Endothelial cell of umbilical vein (primary cell): Measurements from ENCODE around the gene INTS6L. TPM values are rescaled to one million over a fixed set of nuclear protein-coding genes. Genes with fewer than 3 reads are reported as not detected.
A peak's percentile ranks its signal among the peaks of the same experiment; 100 is the strongest.

Experiments
- BruUV-seq: library from RNA; stranded (reverse); fragments of 400-500 nt; replicated peaks from 2 replicates; lab custom pipeline; 2021; lab: Mats Ljungman, UMichigan
- CTCF ChIA-PET: fragments of 300-600, 350-600 bp; sonication (Branson Sonifier 250); formaldehyde crosslinking; loops from one replicate; lab custom pipeline; 2021; ENCODE audit warnings: antibody characterized with exemption, inconsistent platforms; lab: Charles Lee
- POLR2A ChIA-PET: fragments of 300-600, 350-600 bp; sonication (Branson Sonifier 250); formaldehyde crosslinking; loops from one replicate; lab custom pipeline; 2021; ENCODE audit warnings: antibody characterized with exemption, inconsistent platforms; lab: Charles Lee
- DNase-seq: peaks from one replicate; pipeline ENCODE4 v3.0.0-alpha.2; 2011; ENCODE audit warnings: low read depth, low spot score
- FAIRE-seq: peaks from 2 replicates; lab custom pipeline; 2011; peaks lifted over from hg19 to GRCh38; lab: Jason Lieb, UNC
- H2AFZ ChIP-seq: 2 replicates; pipeline ENCODE4 v1.6.0; 2012; ENCODE audit warnings: low read depth, low read length, control low read depth, inconsistent platforms
- H3K27ac ChIP-seq: 2 replicates; pipeline ENCODE4 v1.5.1; 2011; ENCODE audit warnings: low read depth, mild to moderate bottlenecking, control low read depth, low read length, moderate library complexity; ENCODE audit not compliant: insufficient read depth
- H3K27me3 ChIP-seq, 2 experiments: 2 replicates each; pipeline versions ENCODE4 v1.6.0 to v1.6.1; 2011; ENCODE audit warnings: low read length in 2 of 2, mixed read lengths in 1 of 2; ENCODE audit not compliant: control insufficient read depth in 2 of 2, insufficient read depth in 2 of 2
- H3K36me3 ChIP-seq, 2 experiments: 2 replicates in 1 of 2; 3 replicates in 1 of 2; pipeline ENCODE4 v1.5.1; 2011; ENCODE audit warnings: low read length in 2 of 2, mild to moderate bottlenecking in 1 of 2, moderate library complexity in 1 of 2; ENCODE audit not compliant: control insufficient read depth in 2 of 2, insufficient read depth in 2 of 2; ENCODE audit errors: extremely low read depth in 1 of 2
- H3K4me1 ChIP-seq: 3 replicates; pipeline ENCODE4 v1.5.1; 2011; ENCODE audit warnings: mild to moderate bottlenecking, low read length; ENCODE audit not compliant: control insufficient read depth, insufficient read depth; ENCODE audit errors: extremely low read depth
- H3K4me2 ChIP-seq: 2 replicates; pipeline ENCODE4 v1.6.1; 2011; ENCODE audit warnings: low read length, control low read depth, mixed read lengths; ENCODE audit not compliant: insufficient read depth
- H3K4me3 ChIP-seq, 3 experiments: fragments of 200-600 bp in 1 of 3; sonication (generic), shearing (Covaris generic) in 1 of 3; replicated peaks in 1 of 3; 2 replicates each; pipeline ENCODE4 v1.5.1; 2011 to 2016; ENCODE audit warnings: control low read depth in 3 of 3, low read length in 3 of 3, mild to moderate bottlenecking in 2 of 3, inconsistent platforms in 1 of 3, low read depth in 1 of 3, moderate library complexity in 1 of 3; ENCODE audit not compliant: insufficient read depth in 1 of 3
- H3K79me2 ChIP-seq: 2 replicates; pipeline ENCODE4 v1.6.0; 2012; ENCODE audit warnings: low read length, inconsistent platforms; ENCODE audit not compliant: control insufficient read depth, insufficient read depth
- H3K9ac ChIP-seq: replicated peaks from 2 replicates; pipeline ENCODE3; 2011; ENCODE audit warnings: low read length, control low read depth; ENCODE audit not compliant: insufficient read depth; ENCODE audit errors: extremely low read depth
- H3K9me1 ChIP-seq: replicated peaks from 3 replicates; pipeline ENCODE4 v1.6.0; 2011; ENCODE audit warnings: mild to moderate bottlenecking, low read length; ENCODE audit not compliant: control insufficient read depth, insufficient read depth; ENCODE audit errors: extremely low read depth
- H3K9me3 ChIP-seq: replicated peaks from 2 replicates; pipeline ENCODE4 v1.5.1; 2012; ENCODE audit warnings: low read length, inconsistent platforms; ENCODE audit not compliant: control insufficient read depth, insufficient read depth
- H4K20me1 ChIP-seq: replicated peaks from 2 replicates; pipeline ENCODE3; 2011; ENCODE audit warnings: mild to moderate bottlenecking, low read length; ENCODE audit not compliant: control insufficient read depth, insufficient read depth; ENCODE audit errors: extremely low read depth
- CTCF ChIP-seq, 2 donors: IDR thresholded peaks; 1 replicate in 1 of 2; 2 replicates in 1 of 2; pipeline ENCODE4 v1.5.1; 2011; ENCODE audit warnings: low read length in 2 of 2, mild to moderate bottlenecking in 2 of 2, moderate library complexity in 2 of 2, control low read depth in 1 of 2, inconsistent platforms in 1 of 2, low read depth in 1 of 2; ENCODE audit not compliant: insufficient read depth in 1 of 2; ENCODE audit errors: extremely low read depth in 1 of 2
- EZH2 ChIP-seq: IDR thresholded peaks from 2 replicates; pipeline ENCODE4 v1.6.1; 2012; ENCODE audit warnings: borderline replicate concordance, low read depth, mild to moderate bottlenecking, moderate library complexity, low read length, inconsistent platforms; ENCODE audit not compliant: severe bottlenecking
- FOS ChIP-seq: IDR thresholded peaks from 2 replicates; pipeline ENCODE4 v1.6.1; 2011; ENCODE audit warnings: mild to moderate bottlenecking, low read length, moderate library complexity, borderline replicate concordance; ENCODE audit not compliant: insufficient read depth
- GATA2 ChIP-seq: IDR thresholded peaks from 2 replicates; pipeline ENCODE4 v1.7.0; 2011; ENCODE audit warnings: low read depth, mild to moderate bottlenecking, moderate library complexity, mixed read lengths, low read length; ENCODE audit not compliant: insufficient read length, insufficient read depth
- JUN ChIP-seq: IDR thresholded peaks from 2 replicates; pipeline ENCODE4 v1.6.1; 2011; ENCODE audit warnings: borderline replicate concordance, low read depth; ENCODE audit not compliant: insufficient read length, insufficient read depth
- MAX ChIP-seq: IDR thresholded peaks from 2 replicates; pipeline ENCODE4 v1.6.1; 2011; ENCODE audit not compliant: insufficient read depth, insufficient read length
- MYC ChIP-seq: IDR thresholded peaks from one replicate; pipeline ENCODE4 v1.6.1; 2011; ENCODE audit warnings: mild to moderate bottlenecking, low read depth, low read length
- POLR2A ChIP-seq: IDR thresholded peaks from 2 replicates; pipeline ENCODE4 v1.6.1; 2012; ENCODE audit warnings: low read depth, mild to moderate bottlenecking, control low read depth, low read length
- POLR2AphosphoS5 ChIP-seq: IDR thresholded peaks from 2 replicates; pipeline ENCODE4 v1.6.1; 2012; ENCODE audit warnings: low read depth, mild to moderate bottlenecking, control low read depth, low read length, moderate library complexity; ENCODE audit not compliant: insufficient read depth
- dilution Hi-C: fragments of 300-500 bp; cut with MboI; formaldehyde crosslinking; loops from one replicate; pipeline ENCODE4 v1.15.0; 2019; ENCODE audit warnings: low sequenced_read_pairs; ENCODE audit not compliant: extremely low pct_ligation_motif_present
- intact Hi-C: fragments of 100-400 bp; cut with micrococcal nuclease; formaldehyde crosslinking; loops from one replicate; pipeline ENCODE4 v1.10.0; 2022
- polyA plus RNA-seq, 4 experiments: library from polyadenylated mRNA; depleted of rRNA in 3 of 4; stranded (reverse) in 3 of 4; unstranded in 1 of 4; fragments of >200 nt; gene quantifications; 2 replicates each; pipeline versions ENCODE4 v1.2.1 to v1.2.3, GENCODE V29; 2011 to 2012; ENCODE audit warnings: missing spikeins in 1 of 4
- total RNA-seq: library from RNA; stranded (reverse); gene quantifications from 2 replicates; pipeline ENCODE4 v1.2.3, GENCODE V29; 2021

Gene INTS6L
- total and polyA plus RNA-seq, 2 donors (not counting 3 experiments of a cell fraction or from before 2014, with no cell fraction given) = 5.2 to 7.5 TPM

GRCh38 chrX:135535077-135535940, 14.8 kb downstream of the INTS6L start:
- CTCF ChIA-PET = no interaction called here

GRCh38 chrX:135536877-135537276, 16.4 kb downstream of the INTS6L start:
- CTCF ChIA-PET = no interaction called here

More at GRCh38 chrX:135535077-135535940, 14.8 kb downstream of the INTS6L start:
- Histone ChIP-seq H3K9ac (no peak overlapping the region), H3K4me1 (no peaks in the 10 kb centered on the region), H2AFZ (no peak overlapping the region), H3K27ac (no peak overlapping the region), H4K20me1 (no peaks in the 10 kb centered on the region), H3K4me2 (no peak overlapping the region), H3K9me1 (no peaks in the 10 kb centered on the region), H3K27me3 (no peaks in the 10 kb centered on the region), H3K9me3 (no peaks in the 10 kb centered on the region), H3K36me3 (no peaks in the 10 kb centered on the region), H3K79me2 (no peaks in the 10 kb centered on the region), H3K4me3 (no peak overlapping the region)
- peak; percentile 63 for FAIRE-seq
- no peak for DNase-seq
- BruUV-seq = no TSS peak
- TF ChIP-seq POLR2A (no peak), JUN (no peak)
- POLR2A ChIA-PET = no interaction called here
- intact Hi-C loops (no loop called here), dilution Hi-C loops (no loop called here)

More at GRCh38 chrX:135536877-135537276, 16.4 kb downstream of the INTS6L start:
- Histone ChIP-seq H3K9me1 (no peaks in the 10 kb centered on the region), H3K27me3 (no peaks in the 10 kb centered on the region), H3K4me3 (no peak overlapping the region), H3K4me1 (no peaks in the 10 kb centered on the region), H3K9ac (no peak overlapping the region), H4K20me1 (no peaks in the 10 kb centered on the region), H3K9me3 (no peaks in the 10 kb centered on the region), H3K4me2 (no peak overlapping the region), H2AFZ (no peak overlapping the region), H3K79me2 (no peaks in the 10 kb centered on the region), H3K27ac (no peak overlapping the region), H3K36me3 (no peaks in the 10 kb centered on the region)
- BruUV-seq = no TSS peak
- no peak for TF ChIP-seq FOS
- no peak for TF ChIP-seq MYC
- no peak for TF ChIP-seq MAX
- no peak for TF ChIP-seq POLR2A
- no peak for TF ChIP-seq POLR2AphosphoS5
- no peak for TF ChIP-seq CTCF (IDR thresholded peaks at IDR 0.05; ENCODE audit: extremely low read depth in 1 of 2, insufficient read depth in 1 of 2, low read depth in 1 of 2, low read length in 2 of 2)
- TF ChIP-seq EZH2 = no peak
- TF ChIP-seq JUN = no peak
- no peak for TF ChIP-seq GATA2
- DNase-seq = no peak
- intact Hi-C loops = no loop called here
- no peak for FAIRE-seq
- POLR2A ChIA-PET = no interaction called here
- dilution Hi-C loops = no loop called here
